ENCODE measurements around the gene NWD2. TPM values are rescaled to one million over a fixed set of nuclear protein-coding genes. Genes with fewer than 3 reads are reported as not detected.

NWD2 gene
- total and polyA plus RNA-seq, 2 donors from 2014 or later = not detected

GRCh38 chr4:37326852-37327251 lies 82.3 kb downstream of the NWD2 start:
- Histone ChIP-seq H3K36me3 (ENCODE audit: control insufficient read depth in 2 of 3, insufficient read depth in 3 of 3, low read length in 3 of 3) (no peaks in the 10 kb centered on the region), H3K27me3 (ENCODE audit: control insufficient read depth, insufficient read depth, low read length) (no peaks in the 10 kb centered on the region), H3K27ac (ENCODE audit: low read depth in 2 of 2, low read length in 2 of 2) (no peak overlapping the region), H3K9me3 (ENCODE audit: control insufficient read depth in 2 of 3, insufficient read depth in 1 of 3, low read length in 3 of 3) (peaks cover 0 to 3% (median 2%) of the 10 kb centered on the region in 3 donors), H3K4me1 (ENCODE audit: control insufficient read depth in 2 of 3, insufficient read depth in 2 of 3, low read depth in 1 of 3, low read length in 3 of 3) (no peaks in the 10 kb centered on the region), H3K4me3 (ENCODE audit: low read length in 3 of 3) (no peak overlapping the region), H3K9ac (ENCODE audit: low read length in 3 of 3) (no peak overlapping the region)
- FAIRE-seq (no peak), DNase-seq (no peak)
- no peak for TF ChIP-seq CTCF (IDR thresholded peaks at IDR 0.05; ENCODE audit: borderline replicate concordance, extremely low read depth, insufficient read depth)
- intact Hi-C loops (cut with DNase I) = no loop called here

- H3K36me3 ChIP-seq (ENCODE audit: control insufficient read depth in 2 of 3, insufficient read depth in 3 of 3, low read length in 3 of 3) = no peaks in the 10 kb centered on the region
- DNase-seq = no peak
- FAIRE-seq = no peak
- no peak overlapping the region for H3K27ac ChIP-seq (ENCODE audit: low read depth in 2 of 2, low read length in 2 of 2)
- no peaks in the 10 kb centered on the region for H3K27me3 ChIP-seq (ENCODE audit: control insufficient read depth, insufficient read depth, low read length)
- no peaks in the 10 kb centered on the region for H3K4me1 ChIP-seq (ENCODE audit: control insufficient read depth in 2 of 3, insufficient read depth in 2 of 3, low read depth in 1 of 3, low read length in 3 of 3)
- intact Hi-C loops (cut with DNase I) = no loop called here
- no peak overlapping the region for H3K9ac ChIP-seq (ENCODE audit: low read length in 3 of 3)
- H3K9me3 ChIP-seq (ENCODE audit: control insufficient read depth in 2 of 3, insufficient read depth in 1 of 3, low read length in 3 of 3) = no peaks in the 10 kb centered on the region
- TF ChIP-seq CTCF (IDR thresholded peaks at IDR 0.05; ENCODE audit: borderline replicate concordance, extremely low read depth, insufficient read depth) = no peak
- no peak overlapping the region for H3K4me3 ChIP-seq (ENCODE audit: low read length in 3 of 3)
These were observed 94.4 kb downstream of the NWD2 start for GRCh38 chr4:37338972-37339371.

GRCh38 chr4:37358748-37359147 lies 114.2 kb downstream of the NWD2 start:
- no peak for TF ChIP-seq CTCF (IDR thresholded peaks at IDR 0.05; ENCODE audit: borderline replicate concordance, extremely low read depth, insufficient read depth)
- intact Hi-C loops (cut with DNase I) = no loop called here

GRCh38 chr4:37359261-37359660 lies 114.7 kb downstream of the NWD2 start:
- FAIRE-seq = no peak

More at GRCh38 chr4:37358748-37359147, 114.2 kb downstream of the NWD2 start:
- H3K27me3 ChIP-seq (ENCODE audit: control insufficient read depth, insufficient read depth, low read length) = no peaks in the 10 kb centered on the region
- no peak for DNase-seq
- no peaks in the 10 kb centered on the region for H3K36me3 ChIP-seq (ENCODE audit: control insufficient read depth in 2 of 3, insufficient read depth in 3 of 3, low read length in 3 of 3)
- FAIRE-seq = no peak
- no peak overlapping the region for H3K4me3 ChIP-seq (ENCODE audit: low read length in 3 of 3)
- H3K9me3 ChIP-seq (ENCODE audit: control insufficient read depth in 2 of 3, insufficient read depth in 1 of 3, low read length in 3 of 3) = no peaks in the 10 kb centered on the region
- no peak overlapping the region for H3K9ac ChIP-seq (ENCODE audit: low read length in 3 of 3)
- H3K4me1 ChIP-seq (ENCODE audit: control insufficient read depth in 2 of 3, insufficient read depth in 2 of 3, low read depth in 1 of 3, low read length in 3 of 3) = no peaks in the 10 kb centered on the region
- H3K27ac ChIP-seq (ENCODE audit: low read depth in 2 of 2, low read length in 2 of 2) = no peak overlapping the region

More at GRCh38 chr4:37359261-37359660, 114.7 kb downstream of the NWD2 start:
- no peak for TF ChIP-seq CTCF (IDR thresholded peaks at IDR 0.05; ENCODE audit: borderline replicate concordance, extremely low read depth, insufficient read depth)
- H3K4me3 ChIP-seq (ENCODE audit: low read length in 3 of 3) = no peak overlapping the region
- intact Hi-C loops (cut with DNase I) = no loop called here
- no peaks in the 10 kb centered on the region for H3K9me3 ChIP-seq (ENCODE audit: control insufficient read depth in 2 of 3, insufficient read depth in 1 of 3, low read length in 3 of 3)
- no peak for DNase-seq
- no peaks in the 10 kb centered on the region for H3K36me3 ChIP-seq (ENCODE audit: control insufficient read depth in 2 of 3, insufficient read depth in 3 of 3, low read length in 3 of 3)
- H3K9ac ChIP-seq (ENCODE audit: low read length in 3 of 3) = no peak overlapping the region
- H3K27me3 ChIP-seq (ENCODE audit: control insufficient read depth, insufficient read depth, low read length) = no peaks in the 10 kb centered on the region
- H3K4me1 ChIP-seq (ENCODE audit: control insufficient read depth in 2 of 3, insufficient read depth in 2 of 3, low read depth in 1 of 3, low read length in 3 of 3) = no peaks in the 10 kb centered on the region
- H3K27ac ChIP-seq (ENCODE audit: low read depth in 2 of 2, low read length in 2 of 2) = no peak overlapping the region

Measured in kidney (tissue), 14 donors.